ENCODE data around the gene PJA2.
"Not testable (repeated sequence)": the region's sequence is repeated elsewhere in the genome, so short reads cannot be mapped to it uniquely, and the experiment has no call there.

PJA2 gene, protein sequence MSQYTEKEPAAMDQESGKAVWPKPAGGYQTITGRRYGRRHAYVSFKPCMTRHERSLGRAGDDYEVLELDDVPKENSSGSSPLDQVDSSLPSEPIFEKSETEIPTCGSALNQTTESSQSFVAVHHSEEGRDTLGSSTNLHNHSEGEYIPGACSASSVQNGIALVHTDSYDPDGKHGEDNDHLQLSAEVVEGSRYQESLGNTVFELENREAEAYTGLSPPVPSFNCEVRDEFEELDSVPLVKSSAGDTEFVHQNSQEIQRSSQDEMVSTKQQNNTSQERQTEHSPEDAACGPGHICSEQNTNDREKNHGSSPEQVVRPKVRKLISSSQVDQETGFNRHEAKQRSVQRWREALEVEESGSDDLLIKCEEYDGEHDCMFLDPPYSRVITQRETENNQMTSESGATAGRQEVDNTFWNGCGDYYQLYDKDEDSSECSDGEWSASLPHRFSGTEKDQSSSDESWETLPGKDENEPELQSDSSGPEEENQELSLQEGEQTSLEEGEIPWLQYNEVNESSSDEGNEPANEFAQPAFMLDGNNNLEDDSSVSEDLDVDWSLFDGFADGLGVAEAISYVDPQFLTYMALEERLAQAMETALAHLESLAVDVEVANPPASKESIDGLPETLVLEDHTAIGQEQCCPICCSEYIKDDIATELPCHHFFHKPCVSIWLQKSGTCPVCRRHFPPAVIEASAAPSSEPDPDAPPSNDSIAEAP

DNA sequence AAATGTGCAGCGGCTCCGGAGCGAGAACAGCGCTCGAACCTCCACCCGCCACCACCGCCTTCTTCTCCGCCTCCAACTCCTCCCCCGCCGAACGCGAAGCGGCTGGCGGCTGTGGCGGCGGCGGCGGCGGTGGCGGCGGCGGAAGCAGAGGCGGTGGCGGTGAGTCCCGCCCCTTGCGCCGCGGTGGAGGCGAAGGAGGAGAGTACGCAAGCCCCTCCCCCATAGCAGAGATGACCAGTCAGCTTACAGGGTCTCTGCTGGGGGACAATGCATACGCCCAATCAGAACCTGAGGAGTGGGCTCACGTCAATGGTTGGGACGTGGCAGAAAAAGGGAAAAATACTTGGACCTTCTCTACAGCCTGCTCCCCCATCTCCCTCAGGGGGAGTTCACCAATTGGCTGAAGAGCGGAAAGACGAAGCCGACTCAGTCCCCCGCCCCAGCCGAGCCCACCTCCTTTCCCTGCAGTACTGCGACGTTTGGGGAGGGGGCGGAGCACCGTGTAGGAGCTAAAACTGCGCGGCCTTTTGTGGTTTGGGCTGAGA lies at the start of gene PJA2:
Gene PJA2 (minus strand): TSS at position 131 of the 545 bp plus-strand sequence. CDS start 26,541 bp downstream, outside the sequence.
- FAIRE-seq: peak; percentile 98

DNA sequence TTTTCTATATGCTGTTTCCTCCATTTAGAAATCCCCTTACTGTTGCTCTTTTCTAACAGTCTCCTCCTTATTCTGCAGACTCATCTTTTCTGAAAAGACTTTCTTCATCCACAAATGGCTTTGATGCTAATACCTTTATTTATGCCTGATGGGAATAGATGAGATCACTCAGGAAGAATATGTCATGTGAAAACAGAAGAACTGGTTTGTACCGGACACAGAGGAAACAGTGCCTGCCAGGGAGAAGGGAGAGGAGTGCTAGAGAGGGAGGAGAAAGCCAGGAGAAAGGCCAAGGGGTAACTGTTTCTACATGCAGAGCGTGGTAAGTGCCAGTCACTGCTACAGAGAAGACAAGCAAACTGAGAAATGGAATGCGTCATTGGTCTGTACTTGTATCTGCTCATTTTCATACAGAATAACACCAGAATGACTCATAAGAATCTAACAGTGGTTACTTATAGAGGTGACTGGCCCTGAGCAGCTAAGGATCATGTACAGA lies 45.9 kb upstream of the PJA2 start:
- FAIRE-seq: no peak

DNA sequence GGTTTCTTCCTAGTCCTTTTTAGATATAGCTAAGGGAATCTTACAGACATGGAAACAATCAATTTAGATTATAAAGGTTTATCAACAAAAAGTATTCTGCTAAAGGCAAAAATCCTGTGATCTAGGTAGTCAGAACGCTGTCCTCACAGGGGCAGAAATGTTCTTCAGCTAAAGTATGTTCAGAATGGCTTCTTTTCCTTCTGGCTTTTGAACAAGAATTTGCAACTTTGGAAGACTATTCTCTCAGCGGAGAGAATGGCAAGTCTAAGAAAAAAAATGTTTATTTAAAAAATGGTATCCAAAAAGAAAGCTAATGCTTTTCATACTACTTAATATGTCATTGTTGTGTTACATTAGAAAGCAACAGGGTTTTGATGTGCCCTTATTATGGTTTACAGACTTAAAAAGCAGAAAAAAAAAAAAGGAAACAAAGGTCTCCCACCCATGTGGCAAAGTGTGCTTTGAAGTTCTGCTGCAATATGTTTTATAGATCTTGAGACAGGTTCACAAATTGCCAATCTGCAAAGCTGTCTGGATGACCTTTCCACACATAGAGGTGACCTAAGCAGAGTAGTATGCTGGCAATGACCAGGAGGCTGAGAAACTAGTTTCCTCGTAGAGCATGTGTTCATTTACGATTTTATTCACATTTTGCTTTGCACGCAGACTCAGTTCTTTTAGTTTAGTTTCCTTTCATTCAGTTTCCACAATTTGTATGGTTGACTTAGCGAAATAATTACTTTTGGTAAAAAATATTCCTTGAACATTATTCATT lies 45.1 kb upstream of the PJA2 start:
- no peak for FAIRE-seq

DNA sequence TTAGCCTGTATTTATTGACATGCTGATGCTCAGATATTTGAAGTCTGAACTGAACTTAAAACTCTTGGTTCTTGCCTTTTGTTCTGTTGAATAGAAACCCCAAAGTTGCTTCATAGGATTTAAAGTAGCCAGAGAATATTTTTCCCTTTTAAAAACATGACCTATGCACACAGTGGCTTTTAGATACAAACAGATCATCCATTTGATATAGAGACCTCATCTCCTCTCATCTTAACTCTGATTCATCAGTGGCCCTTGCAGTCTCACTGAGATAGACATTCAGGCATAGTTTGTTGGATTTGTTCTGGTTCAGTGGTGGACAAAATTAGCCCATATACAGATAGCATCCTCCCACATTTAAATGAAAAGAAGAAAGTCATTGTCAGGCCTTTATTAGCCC lies 43.5 kb upstream of the PJA2 start:
- FAIRE-seq: no peak

DNA sequence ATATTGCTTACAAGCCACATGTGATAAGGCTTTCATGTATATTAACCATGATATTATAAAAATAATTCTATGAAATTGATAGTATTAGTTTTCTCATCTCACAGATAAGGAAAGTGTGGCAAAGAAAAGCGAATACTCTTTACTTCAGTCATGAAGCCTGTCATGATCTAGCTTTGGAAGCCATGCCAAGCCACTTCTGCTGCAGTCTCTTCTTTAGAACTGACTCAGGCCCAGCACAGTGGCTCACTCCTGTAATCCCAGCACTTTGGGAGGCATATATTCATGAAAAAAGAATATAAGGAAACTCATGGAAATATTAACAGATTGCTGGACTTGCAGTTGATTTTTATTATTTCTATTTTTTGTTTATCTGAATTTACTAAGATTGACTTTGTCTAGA lies 42.9 kb upstream of the PJA2 start:
- FAIRE-seq: no peak

DNA sequence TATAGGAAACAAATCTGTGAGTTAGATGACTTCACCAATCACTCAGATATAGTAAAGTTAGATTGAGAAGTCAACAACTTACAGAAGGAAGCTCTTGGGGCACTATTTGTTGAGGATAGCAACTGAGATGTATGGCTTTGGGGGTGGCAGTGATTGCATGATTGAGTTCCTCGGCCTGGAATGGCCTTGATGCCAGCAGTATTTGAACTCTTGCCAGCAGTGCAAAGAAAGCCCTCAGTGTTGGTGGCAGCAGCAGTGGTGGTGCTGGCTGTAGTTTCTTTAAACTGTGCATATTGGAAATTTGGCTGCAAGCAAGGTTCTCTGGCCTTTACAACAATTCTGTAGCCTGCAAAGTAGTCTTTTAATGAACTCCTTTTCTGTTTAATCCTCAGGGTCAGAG lies 41.4 kb upstream of the PJA2 start:
- no peak for FAIRE-seq

DNA sequence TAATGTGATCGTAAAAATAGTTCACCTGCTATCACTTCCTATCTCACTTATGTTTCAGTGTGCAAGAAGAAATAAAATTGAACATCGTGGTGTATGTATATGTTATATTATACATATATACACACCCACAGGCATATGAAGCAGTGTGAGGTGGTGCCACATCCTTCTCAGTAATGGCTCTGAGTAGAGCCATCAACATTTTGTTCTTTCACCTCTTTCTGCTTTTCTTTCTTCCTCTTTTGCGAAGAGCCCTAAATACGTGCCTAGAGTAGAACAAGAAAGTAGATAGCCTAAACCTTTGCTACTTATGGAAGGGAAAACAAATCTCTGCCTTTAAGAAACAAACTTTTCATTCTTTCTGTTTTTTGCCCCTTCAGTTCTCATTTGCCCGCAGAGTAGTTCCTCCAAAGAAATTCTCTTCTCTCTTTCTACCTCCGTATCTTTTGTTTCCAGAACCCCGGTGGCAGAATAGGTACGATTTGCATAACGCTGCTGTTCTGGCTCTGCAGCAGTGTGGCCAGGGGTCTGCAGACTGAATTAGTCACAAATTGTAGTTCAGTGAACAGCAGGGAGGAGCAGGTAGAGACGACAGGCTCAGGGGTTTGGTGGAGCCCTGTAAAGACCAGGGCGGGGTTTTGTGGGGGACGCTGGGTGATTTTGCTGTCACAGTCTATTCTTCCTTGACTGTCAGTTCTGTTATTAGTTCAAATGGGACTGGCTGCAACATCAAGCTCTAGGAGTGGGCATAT lies 40.5 kb upstream of the PJA2 start:
- FAIRE-seq: no peak

DNA sequence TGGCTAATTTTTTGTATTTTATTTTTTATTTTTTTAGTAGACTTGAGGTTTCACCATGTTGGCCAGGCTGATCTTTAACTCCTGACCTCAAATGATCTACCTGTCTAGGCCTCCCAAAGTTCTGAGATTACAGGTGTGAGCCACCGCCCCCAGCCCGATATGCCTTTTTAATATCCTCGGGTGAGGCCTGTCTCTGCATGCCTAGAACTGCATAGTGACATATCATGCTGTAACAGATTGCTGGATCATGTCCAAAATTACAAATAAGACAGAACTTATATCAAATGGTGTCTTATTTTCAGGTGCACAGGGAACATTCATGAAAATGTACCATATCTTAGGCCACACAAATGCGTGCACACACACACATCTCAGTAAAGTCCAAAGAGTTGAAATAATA lies 39.1 kb upstream of the PJA2 start:
- no peak for FAIRE-seq

DNA sequence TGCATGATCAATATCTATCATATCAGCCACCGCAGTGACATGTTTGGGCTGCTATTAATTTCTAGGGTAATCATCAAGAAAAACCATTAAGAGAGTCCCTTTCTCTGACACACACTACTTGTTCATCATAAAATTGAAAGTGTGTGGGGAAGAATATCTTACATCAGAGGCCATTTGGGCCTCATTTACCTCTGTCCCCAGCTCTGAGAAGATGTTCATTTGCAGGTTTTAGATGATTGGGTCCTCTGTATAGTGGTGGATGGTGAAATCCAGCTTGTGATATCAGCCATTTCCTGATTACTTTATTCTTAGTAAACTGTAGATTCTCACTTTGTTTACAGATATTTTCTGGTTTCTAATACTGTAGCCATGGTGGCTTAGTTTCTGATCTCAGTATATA lies 29.8 kb upstream of the PJA2 start:
- no peak for FAIRE-seq

DNA sequence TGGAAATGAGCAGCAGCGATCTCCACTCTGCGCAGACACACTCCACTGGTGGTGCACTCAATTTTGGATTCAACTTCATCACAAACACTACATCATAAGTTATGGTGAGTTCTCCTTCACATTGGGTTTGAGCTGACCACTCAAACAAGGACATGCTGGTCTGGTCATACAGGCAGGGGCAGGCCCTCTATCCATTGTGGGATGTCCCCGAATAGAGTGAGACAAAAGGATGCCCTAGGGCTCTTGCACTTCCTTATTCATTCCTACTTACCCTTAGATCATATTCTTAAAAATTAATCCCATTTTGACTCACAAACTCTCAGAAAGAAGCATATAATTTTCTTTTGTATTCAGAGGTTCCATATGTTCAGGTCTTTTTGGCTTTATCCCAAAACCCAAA lies 16.3 kb upstream of the PJA2 start:
- no peak for FAIRE-seq

DNA sequence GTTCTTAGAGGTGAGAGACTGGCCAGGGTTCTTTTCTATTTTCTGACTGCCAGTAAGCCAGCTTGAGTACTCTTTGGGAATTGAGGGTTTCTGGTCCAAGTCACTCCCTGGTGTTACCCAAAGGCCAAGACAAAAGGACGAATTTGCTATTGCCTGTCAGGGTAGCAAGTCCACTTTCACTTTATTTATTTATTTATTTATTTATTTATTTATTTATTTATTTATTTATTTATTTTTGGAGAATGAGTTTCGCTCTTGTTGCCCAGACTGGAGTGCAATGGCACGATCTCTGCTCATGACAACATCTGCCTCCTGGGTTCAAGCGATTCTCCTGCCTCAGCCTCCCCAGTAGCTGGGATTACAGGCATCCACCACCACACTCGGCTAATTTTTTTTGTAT lies 15.7 kb upstream of the PJA2 start:
- not testable (repeated sequence) for FAIRE-seq

DNA sequence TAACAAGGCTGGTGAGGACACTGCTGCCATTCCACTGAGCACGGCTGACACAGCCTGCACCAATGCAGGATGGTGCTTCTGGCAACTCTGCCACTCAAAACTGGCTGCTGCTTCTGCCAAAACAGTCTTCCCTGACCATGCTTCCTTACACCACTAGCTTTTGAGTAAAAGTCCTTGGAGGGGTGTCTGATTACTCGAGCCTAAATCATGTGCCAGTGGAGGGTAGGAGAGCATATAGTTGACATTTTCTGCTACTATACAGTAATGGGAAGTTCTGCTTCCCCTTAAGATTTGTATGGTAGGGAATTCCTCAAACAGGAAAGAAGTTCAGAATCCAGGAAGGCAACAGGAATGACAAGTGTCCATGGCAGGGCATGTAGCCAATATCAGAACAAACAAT lies 12.2 kb upstream of the PJA2 start:
- no peak for FAIRE-seq

DNA sequence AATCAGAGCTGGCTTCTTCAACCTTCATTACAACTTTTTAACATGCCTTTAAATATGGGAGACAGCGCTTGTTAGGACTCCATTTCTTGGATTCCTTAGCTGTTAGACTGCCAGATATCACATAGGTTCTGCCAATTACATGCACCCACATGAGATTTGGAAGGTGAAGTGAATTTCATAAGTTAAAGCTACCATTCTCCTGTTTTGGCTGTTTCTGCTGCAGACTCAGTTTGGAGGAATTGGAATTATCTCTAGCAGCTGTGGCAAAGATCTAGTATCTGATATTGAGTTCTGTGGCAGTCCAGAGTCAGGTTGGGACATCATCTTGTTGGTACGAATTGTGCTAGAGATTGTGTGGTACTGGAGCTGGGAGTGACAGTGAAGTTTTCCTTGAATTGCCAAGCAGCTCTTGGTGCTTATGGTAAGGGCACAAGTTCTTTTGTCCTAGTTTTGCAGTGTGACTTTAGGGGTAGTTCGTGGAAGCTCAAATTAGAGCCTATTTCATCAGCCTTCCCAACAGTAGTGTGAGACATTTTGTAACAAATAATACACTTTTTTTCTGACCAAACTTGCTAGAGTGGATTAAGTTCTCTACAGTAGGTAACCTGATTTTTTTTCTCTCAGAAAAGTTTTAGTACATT lies 9.1 kb upstream of the PJA2 start:
- FAIRE-seq: no peak

DNA sequence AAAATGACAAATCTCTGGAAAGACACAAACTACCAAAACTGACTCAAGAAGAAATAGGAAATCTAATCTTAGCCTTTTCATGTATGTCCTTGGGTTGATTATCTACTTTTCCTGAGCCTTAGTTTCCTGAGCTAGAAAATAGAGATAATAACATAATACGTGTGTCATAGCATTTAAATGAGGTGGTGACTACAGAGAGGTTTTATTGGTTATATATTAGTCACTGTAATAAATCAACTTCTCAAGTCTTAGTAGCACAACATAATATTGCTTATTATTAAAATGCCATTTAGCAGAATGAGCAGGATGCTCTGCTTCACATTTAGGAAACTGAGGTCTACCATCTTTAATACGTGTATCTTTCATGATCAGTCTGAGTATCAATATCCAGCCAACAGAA lies 7.1 kb upstream of the PJA2 start:
- FAIRE-seq: no peak

DNA sequence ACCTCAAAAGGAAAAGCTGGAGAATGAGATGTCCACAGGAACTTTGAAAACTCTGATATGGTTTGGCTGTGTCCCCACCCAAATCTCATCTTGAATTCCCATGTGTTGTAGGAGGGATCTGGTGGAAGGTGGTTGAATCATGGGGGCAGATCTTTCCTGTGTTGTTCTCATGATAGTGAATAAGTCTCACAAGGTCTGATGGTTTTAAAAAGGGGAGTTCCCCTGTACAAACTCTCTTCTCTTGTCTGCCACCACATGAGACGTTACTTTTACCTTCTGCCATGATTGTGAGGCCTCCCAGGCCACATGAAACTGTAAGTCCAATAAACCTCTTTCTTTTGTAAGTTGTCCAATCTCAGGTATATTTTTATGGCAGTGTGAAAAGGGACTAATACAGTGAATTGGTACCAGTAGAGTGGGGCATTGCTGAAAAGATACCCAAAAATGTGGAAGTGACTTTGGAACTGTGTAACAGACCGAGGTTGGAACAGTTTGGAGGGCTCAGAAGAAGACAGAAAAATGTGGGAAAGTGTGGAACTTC lies 4.2 kb upstream of the PJA2 start:
- not testable (repeated sequence) for FAIRE-seq

DNA sequence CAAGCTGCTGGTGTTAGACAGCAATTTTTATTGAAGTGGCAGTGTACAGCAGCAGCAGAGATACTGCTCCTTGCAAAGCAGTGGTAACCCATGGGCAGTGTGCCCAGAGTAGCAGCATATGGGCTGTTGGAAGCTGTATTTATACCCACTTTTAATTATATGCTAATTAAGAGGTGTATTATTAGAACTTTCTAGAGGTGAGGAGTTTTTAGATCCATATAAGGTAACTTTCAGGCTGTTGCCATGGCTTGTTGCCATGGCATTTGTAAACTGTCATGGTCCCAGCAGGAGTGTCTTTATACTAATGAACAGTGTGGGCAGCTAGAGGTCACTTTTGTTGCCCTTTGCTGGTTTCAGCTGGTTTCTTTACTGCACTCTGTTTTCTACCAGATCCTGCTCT lies 3.7 kb upstream of the PJA2 start:
- no peak for FAIRE-seq

DNA sequence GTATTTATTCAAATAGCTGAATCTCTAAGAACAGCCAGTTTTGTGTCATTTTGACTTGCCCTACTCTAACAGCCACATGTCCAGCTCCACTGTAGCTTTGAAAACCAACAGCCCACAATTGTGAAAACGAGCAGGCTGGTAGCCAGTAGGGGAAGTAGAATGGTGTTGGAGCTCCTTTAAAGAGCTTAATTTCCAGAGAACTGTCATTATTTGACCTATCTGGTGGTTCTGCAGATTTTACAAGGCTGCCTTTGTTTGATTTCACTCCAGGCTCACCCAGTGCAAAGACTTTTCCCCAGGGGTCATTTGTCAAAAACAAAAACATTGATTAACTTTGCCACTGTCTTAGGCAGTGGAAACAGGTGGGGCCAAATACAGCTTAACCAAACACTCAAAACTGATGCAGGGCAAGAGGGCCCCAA lies 3.2 kb upstream of the PJA2 start:
- FAIRE-seq: no peak

DNA sequence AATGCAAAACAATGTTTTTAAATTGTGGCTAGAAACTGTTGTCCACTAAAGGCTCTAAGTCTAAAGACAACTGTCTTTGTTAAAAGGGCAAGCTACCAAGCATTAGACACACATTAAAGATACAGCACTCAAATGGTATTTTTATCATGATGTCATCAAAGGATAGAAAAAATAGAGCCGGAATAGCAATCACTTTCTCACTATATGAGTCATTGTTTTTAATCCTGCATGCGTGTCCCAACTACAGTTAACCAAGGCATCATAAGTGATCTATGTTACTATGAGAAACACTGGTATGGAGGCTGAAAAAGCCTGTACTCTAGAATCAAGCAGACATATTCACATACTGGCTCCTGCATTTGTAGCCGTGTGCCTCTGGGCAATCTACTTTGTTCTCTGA lies 1.9 kb upstream of the PJA2 start:
- no peak for FAIRE-seq

DNA sequence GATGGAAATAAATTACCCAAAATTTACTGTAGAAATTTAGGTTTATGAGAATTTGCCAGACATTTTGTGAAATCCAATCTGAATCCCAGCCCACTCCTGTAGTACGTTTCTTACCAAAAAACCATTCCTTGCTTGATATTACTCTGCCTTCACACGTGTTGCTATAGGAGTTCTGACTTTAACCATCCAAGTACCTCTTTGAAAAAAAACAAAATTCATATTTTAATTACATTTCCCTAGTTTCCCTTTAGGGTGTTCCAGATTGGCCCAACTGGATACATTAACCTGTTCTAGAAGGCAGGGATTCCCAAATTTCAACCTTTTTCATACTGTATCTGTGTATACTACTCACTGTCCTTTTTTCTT lies 1.4 kb upstream of the PJA2 start:
- FAIRE-seq: no peak

DNA sequence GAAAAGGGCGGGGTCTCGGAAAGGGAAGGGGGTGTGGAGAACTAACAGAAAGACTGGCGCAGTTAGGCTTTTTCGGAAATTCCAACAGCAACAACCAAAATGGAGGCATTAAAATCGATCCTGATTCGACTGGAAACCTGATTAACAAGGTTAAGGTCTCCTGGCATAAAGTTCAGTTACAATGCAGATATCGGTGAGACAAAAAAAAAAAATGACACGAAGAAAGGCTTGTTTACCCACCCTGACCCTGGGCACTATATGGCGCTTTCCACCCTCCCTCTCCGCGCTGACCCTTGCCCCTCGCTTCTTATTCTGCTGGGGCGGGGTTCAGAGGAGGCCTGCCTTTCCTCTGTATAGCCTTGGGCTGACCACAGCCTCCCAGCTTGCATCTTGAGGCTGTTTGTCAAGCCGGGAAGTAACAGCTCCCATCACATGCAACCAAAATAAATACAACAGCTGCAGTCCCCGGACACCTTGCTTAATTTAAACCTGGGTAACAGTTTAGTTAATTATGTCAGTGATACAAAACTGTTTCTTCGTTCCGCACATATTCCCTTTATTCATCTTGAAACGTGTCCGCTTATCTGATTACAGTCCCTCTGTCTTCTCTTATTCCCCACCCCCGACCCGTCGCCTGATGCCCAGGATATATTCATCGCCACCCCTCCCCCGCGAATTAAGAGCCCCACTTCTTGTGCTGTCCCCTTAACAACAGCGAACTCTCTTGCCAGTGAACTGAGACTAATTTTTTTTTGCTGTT lies 795 bp upstream of the PJA2 start:
- peak; percentile 41 for FAIRE-seq
